ENCODE measurements around the gene NEO1.

DNA sequence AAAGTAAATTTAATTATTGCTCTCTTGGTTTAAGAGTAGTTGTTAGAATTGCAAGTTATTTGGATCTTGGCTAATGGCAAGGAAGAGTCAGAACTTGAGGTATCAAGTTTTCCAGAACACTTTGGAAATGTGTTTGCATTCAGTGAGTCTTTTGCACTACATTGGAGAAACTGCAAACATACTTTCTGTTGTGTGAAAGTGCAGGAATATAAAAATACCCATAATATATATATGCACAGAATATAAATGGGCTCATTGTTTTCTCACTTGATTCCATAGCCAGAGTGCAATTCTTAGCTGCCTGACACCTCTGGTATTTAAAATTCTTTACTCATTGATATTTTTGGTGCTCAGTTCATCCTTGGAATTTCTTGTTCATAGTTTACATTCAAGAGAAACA is 223.6 kb downstream of the NEO1 start:
- TF ChIP-seq, protein P1, sequence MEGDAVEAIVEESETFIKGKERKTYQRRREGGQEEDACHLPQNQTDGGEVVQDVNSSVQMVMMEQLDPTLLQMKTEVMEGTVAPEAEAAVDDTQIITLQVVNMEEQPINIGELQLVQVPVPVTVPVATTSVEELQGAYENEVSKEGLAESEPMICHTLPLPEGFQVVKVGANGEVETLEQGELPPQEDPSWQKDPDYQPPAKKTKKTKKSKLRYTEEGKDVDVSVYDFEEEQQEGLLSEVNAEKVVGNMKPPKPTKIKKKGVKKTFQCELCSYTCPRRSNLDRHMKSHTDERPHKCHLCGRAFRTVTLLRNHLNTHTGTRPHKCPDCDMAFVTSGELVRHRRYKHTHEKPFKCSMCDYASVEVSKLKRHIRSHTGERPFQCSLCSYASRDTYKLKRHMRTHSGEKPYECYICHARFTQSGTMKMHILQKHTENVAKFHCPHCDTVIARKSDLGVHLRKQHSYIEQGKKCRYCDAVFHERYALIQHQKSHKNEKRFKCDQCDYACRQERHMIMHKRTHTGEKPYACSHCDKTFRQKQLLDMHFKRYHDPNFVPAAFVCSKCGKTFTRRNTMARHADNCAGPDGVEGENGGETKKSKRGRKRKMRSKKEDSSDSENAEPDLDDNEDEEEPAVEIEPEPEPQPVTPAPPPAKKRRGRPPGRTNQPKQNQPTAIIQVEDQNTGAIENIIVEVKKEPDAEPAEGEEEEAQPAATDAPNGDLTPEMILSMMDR (IDR thresholded peaks at IDR 0.05) = no peak
- TF ChIP-seq POLR2A (IDR thresholded peaks at IDR 0.05) = no peak
